ENCODE results near the gene CIB4.
"Not testable (repeated sequence)": the region's sequence is repeated elsewhere in the genome, so short reads cannot be mapped to it uniquely, and the experiment has no call there.

Gene CIB4

GRCh38 chr2:26665296-26665695 lies 24.1 kb upstream of the CIB4 start:
- not testable (repeated sequence) for DNase-seq

GRCh38 chr2:26660363-26660962 lies 19.3 kb upstream of the CIB4 start:
- DNase-seq, result no peak

GRCh38 chr2:26658691-26659346 lies 17.7 kb upstream of the CIB4 start:
- no peak for DNase-seq

GRCh38 chr2:26657265-26657664 lies 16.1 kb upstream of the CIB4 start:
- DNase-seq, result no peak

GRCh38 chr2:26655611-26656195 lies 14.5 kb upstream of the CIB4 start:
- no peak for DNase-seq

- not testable (repeated sequence) for DNase-seq
Measured at GRCh38 chr2:26655120-26655519, 14.0 kb upstream of the CIB4 start.

GRCh38 chr2:26654061-26654340 lies 12.8 kb upstream of the CIB4 start:
- DNase-seq, result no peak

- no peak for DNase-seq
Measured at GRCh38 chr2:26653207-26654060, 12.3 kb upstream of the CIB4 start.

GRCh38 chr2:26652361-26653041 lies 11.3 kb upstream of the CIB4 start:
- DNase-seq, result no peak

- DNase-seq, result no peak
Measured at GRCh38 chr2:26651799-26652198, 10.6 kb upstream of the CIB4 start.

- no peak for DNase-seq
Measured at GRCh38 chr2:26651470-26651771, 10.3 kb upstream of the CIB4 start.

- DNase-seq, result no peak
Measured at GRCh38 chr2:26650713-26651469, 9.7 kb upstream of the CIB4 start.

GRCh38 chr2:26649992-26650712 lies 9.0 kb upstream of the CIB4 start:
- DNase-seq, result no peak

GRCh38 chr2:26649322-26649721 lies 8.2 kb upstream of the CIB4 start:
- DNase-seq, result no peak

GRCh38 chr2:26648516-26648915 lies 7.3 kb upstream of the CIB4 start:
- no peak for DNase-seq

GRCh38 chr2:26647981-26648380 lies 6.8 kb upstream of the CIB4 start:
- no peak for DNase-seq

- DNase-seq, result no peak
Measured at GRCh38 chr2:26646986-26647672, 6.0 kb upstream of the CIB4 start.

- no peak for DNase-seq
Measured at GRCh38 chr2:26645762-26646161, 4.6 kb upstream of the CIB4 start.

GRCh38 chr2:26644188-26644835 lies 3.1 kb upstream of the CIB4 start:
- DNase-seq, result no peak

GRCh38 chr2:26642429-26642828 lies 1.3 kb upstream of the CIB4 start:
- DNase-seq, result no peak

GRCh38 chr2:26640331-26640745 lies 828 bp downstream of the CIB4 start:
- DNase-seq, result no peak
